ENCODE data around the gene UBE2O. TPM values are rescaled to one million over a fixed set of nuclear protein-coding genes. Genes with fewer than 3 reads are reported as not detected.

Gene UBE2O
- total RNA-seq, 2 experiments from 2014 or later: 43.4 to 79.6 TPM

DNA sequence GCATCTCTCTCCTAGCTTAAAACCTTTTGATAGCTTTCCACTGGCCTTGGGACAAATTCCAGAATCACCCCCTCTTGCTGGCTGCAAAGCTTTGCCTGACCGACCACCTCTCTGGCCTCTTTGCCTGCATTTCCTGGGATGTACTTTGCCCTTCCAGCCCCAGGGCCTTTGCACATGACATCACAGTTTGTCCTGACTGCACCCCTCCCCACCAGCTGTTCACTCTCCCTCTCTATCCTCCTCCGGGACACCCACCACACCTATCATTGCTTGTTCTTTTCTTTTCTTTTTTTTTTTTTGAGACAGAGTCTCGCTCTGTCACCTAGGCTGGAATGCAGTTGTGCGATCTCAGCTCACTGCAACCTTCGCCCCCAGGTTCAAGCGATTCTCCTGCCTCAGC lies 22.4 kb upstream of the UBE2O start:
- peaks cover 6% of the 10 kb centered on the region; the same call in 1 of the 2 replicates for H3K79me2 ChIP-seq (ENCODE audit: insufficient read depth, low read depth, low read length)
- no TSS peak for BruUV-seq (replicated peaks)
- H3K4me2 ChIP-seq (ENCODE audit: low read length): no peak overlapping the region
- ChIA-PET POLR2A (interaction anchor here (0.9 to 1.3 kb wide), 3 partner anchors 18 to 26 kb away, joined by 3 to 4 read pairs (median 3); partner anchors contain the start of gene RHBDF2), CTCF (ENCODE audit: unreplicated experiment) (interaction anchor here (0.9 to 1.6 kb wide), 4 partner anchors 17 to 32 kb away, joined by 3 to 4 read pairs (median 4); no protein-coding TSS in a partner anchor)
- H3K9me3 ChIP-seq (ENCODE audit: low read length): no peaks in the 10 kb centered on the region
- H3K36me3 ChIP-seq (ENCODE audit: insufficient read depth, low read length): peaks cover 91% of the 10 kb centered on the region
- H2AFZ ChIP-seq (ENCODE audit: low read length): no peak overlapping the region
- intact Hi-C loops (cut with micrococcal nuclease; ENCODE audit: unreplicated experiment): no loop called here
- DNase-seq (ENCODE audit: low spot score): no peak
- H4K20me1 ChIP-seq (ENCODE audit: insufficient read depth, low read length): no peaks in the 10 kb centered on the region
- H3K4me3 ChIP-seq (ENCODE audit: low read depth, low read length, poor library complexity, severe bottlenecking): no peak overlapping the region
- H3K4me1 ChIP-seq (ENCODE audit: insufficient read depth, low read length, poor library complexity, severe bottlenecking): peaks cover 26% of the 10 kb centered on the region
- TF ChIP-seq EZH2phosphoT487 (IDR thresholded peaks at IDR 0.05; ENCODE audit: borderline replicate concordance, low read depth, low read length): no peak
- TF ChIP-seq, protein P1, sequence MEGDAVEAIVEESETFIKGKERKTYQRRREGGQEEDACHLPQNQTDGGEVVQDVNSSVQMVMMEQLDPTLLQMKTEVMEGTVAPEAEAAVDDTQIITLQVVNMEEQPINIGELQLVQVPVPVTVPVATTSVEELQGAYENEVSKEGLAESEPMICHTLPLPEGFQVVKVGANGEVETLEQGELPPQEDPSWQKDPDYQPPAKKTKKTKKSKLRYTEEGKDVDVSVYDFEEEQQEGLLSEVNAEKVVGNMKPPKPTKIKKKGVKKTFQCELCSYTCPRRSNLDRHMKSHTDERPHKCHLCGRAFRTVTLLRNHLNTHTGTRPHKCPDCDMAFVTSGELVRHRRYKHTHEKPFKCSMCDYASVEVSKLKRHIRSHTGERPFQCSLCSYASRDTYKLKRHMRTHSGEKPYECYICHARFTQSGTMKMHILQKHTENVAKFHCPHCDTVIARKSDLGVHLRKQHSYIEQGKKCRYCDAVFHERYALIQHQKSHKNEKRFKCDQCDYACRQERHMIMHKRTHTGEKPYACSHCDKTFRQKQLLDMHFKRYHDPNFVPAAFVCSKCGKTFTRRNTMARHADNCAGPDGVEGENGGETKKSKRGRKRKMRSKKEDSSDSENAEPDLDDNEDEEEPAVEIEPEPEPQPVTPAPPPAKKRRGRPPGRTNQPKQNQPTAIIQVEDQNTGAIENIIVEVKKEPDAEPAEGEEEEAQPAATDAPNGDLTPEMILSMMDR (conservative IDR thresholded peaks at IDR 0.05; ENCODE audit: low read length): no peak
- H3K9me2 ChIP-seq (ENCODE audit: insufficient read depth, low read length): no peaks in the 10 kb centered on the region
- no peak overlapping the region for H3K27ac ChIP-seq (ENCODE audit: low read depth, low read length, poor library complexity, severe bottlenecking)

DNA sequence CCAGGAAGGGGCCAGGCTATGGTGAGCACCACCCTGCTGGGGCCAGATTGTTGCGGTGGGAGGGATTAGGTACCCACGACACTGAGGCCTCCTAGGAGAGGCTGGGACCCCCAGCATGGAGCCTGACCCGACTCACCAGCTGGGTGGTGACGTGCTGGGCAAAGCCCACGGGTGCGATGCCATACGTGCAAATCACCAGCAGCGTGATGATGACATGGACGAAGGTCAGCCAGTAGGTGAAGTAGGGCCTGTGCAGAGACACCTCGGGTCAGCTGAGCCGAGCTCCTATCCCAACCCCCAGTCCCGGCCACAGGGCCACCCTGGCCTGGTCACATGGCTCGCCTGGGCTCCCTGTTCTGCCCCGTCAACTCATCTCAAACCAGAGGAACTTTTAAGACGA lies 21.9 kb upstream of the UBE2O start:
- no peaks in the 10 kb centered on the region for H4K20me1 ChIP-seq (ENCODE audit: insufficient read depth, low read length)
- TF ChIP-seq, protein P1 (conservative IDR thresholded peaks at IDR 0.05; ENCODE audit: low read length): no peak
- TF ChIP-seq EZH2phosphoT487 (IDR thresholded peaks at IDR 0.05; ENCODE audit: borderline replicate concordance, low read depth, low read length): no peak
- no peak overlapping the region for H3K27ac ChIP-seq (ENCODE audit: low read depth, low read length, poor library complexity, severe bottlenecking)
- no peaks in the 10 kb centered on the region for H3K9me3 ChIP-seq (ENCODE audit: low read length)
- no peak for DNase-seq (ENCODE audit: low spot score)
- ChIA-PET POLR2A (interaction anchor here (0.9 to 1.3 kb wide), 3 partner anchors 19 to 26 kb away, joined by 3 to 4 read pairs (median 3); partner anchors contain the start of gene RHBDF2), CTCF (ENCODE audit: unreplicated experiment) (interaction anchor here (0.9 to 1.6 kb wide), 3 partner anchors 21 to 32 kb away, joined by 3 to 4 read pairs (median 4); no protein-coding TSS in a partner anchor)
- H2AFZ ChIP-seq (ENCODE audit: low read length): no peak overlapping the region
- peaks cover 22% of the 10 kb centered on the region for H3K4me1 ChIP-seq (ENCODE audit: insufficient read depth, low read length, poor library complexity, severe bottlenecking)
- H3K79me2 ChIP-seq (ENCODE audit: insufficient read depth, low read depth, low read length): peaks cover 6% of the 10 kb centered on the region; the same call in 1 of the 2 replicates
- BruUV-seq (replicated peaks): no TSS peak
- H3K9me2 ChIP-seq (ENCODE audit: insufficient read depth, low read length): no peaks in the 10 kb centered on the region
- no peak overlapping the region for H3K4me2 ChIP-seq (ENCODE audit: low read length)
- peaks cover 92% of the 10 kb centered on the region for H3K36me3 ChIP-seq (ENCODE audit: insufficient read depth, low read length)
- intact Hi-C loops (cut with micrococcal nuclease; ENCODE audit: unreplicated experiment): no loop called here
- H3K4me3 ChIP-seq (ENCODE audit: low read depth, low read length, poor library complexity, severe bottlenecking): no peak overlapping the region

DNA sequence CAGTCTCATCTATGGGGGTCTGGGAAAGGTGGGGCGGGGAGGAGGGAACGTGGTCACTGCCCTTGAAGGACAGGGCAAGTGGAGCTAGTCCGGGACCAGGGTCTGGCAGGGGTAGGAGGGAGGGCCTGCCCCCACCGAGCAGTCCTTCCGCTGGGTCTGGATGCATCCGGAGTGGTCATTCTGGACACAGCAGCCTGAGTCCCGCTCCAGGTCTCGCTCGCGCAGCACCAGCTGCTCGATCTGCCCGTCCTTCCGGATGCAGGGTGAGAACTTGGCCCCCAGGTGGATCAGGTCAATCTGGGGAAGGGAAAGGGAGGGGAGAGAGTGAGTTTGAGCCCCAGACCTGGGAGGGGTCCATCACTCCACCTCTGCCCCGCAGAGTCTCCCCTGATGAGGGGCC lies 21.3 kb upstream of the UBE2O start:
- intact Hi-C loops (cut with micrococcal nuclease; ENCODE audit: unreplicated experiment): no loop called here
- Histone ChIP-seq H3K4me1 (ENCODE audit: insufficient read depth, low read length, poor library complexity, severe bottlenecking) (peaks cover 15% of the 10 kb centered on the region), H3K36me3 (ENCODE audit: insufficient read depth, low read length) (peaks cover 94% of the 10 kb centered on the region), H3K9me2 (ENCODE audit: insufficient read depth, low read length) (no peaks in the 10 kb centered on the region), H2AFZ (ENCODE audit: low read length) (no peak overlapping the region), H3K9me3 (ENCODE audit: low read length) (no peaks in the 10 kb centered on the region), H3K27ac (ENCODE audit: low read depth, low read length, poor library complexity, severe bottlenecking) (no peak overlapping the region), H3K79me2 (ENCODE audit: insufficient read depth, low read depth, low read length) (peaks cover under 1% of the 10 kb centered on the region; the same call in 1 of the 2 replicates), H4K20me1 (ENCODE audit: insufficient read depth, low read length) (no peaks in the 10 kb centered on the region), H3K4me3 (ENCODE audit: low read depth, low read length, poor library complexity, severe bottlenecking) (no peak overlapping the region), H3K4me2 (ENCODE audit: low read length) (no peak overlapping the region)
- BruUV-seq (replicated peaks): no TSS peak
- no peak for DNase-seq (ENCODE audit: low spot score)
- TF ChIP-seq, protein P1 (conservative IDR thresholded peaks at IDR 0.05; ENCODE audit: low read length): no peak
- no peak for TF ChIP-seq EZH2phosphoT487 (IDR thresholded peaks at IDR 0.05; ENCODE audit: borderline replicate concordance, low read depth, low read length)
- ChIA-PET POLR2A (interaction anchor here (0.5 to 1.1 kb wide), 3 partner anchors 24 to 119 kb away, joined by 3 to 4 read pairs (median 4); no protein-coding TSS in a partner anchor), CTCF (ENCODE audit: unreplicated experiment) (interaction anchor here (1.6 kb wide), 1 partner anchor 21 kb away, joined by 3 read pairs; no protein-coding TSS in a partner anchor)
